H9 (cell line): ENCODE results near the gene BTLA. TPM values are rescaled to one million over a fixed set of nuclear protein-coding genes. Genes with fewer than 3 reads are reported as not detected.

ENCODE experiments used
- DNase-seq: peaks from one replicate; pipeline ENCODE4 v3.0.0-alpha.2; 2017
- H2AFZ ChIP-seq: one replicate; pipeline ENCODE4 v1.6.1; 2013; ENCODE audit warnings: mild to moderate bottlenecking, low read length, control low read depth, moderate library complexity
- H2AK5ac ChIP-seq: 2 replicates; pipeline ENCODE4 v1.6.1; 2013; ENCODE audit warnings: low read length, control low read depth, mixed read lengths; ENCODE audit not compliant: insufficient read length
- H2BK120ac ChIP-seq: one replicate; pipeline ENCODE4 v1.6.1; 2013; ENCODE audit warnings: low read depth, mild to moderate bottlenecking, low read length, control low read depth, inconsistent platforms; ENCODE audit not compliant: poor library complexity, severe bottlenecking
- H2BK12ac ChIP-seq: 2 replicates; pipeline ENCODE4 v1.6.1; 2013; ENCODE audit warnings: low read length, control low read depth, mixed read lengths, low read depth; ENCODE audit not compliant: insufficient read length
- H2BK15ac ChIP-seq: 2 replicates; pipeline ENCODE4 v1.6.1; 2013; ENCODE audit warnings: low read depth, low read length, control low read depth
- H2BK20ac ChIP-seq: one replicate; pipeline ENCODE4 v1.6.1; 2013; ENCODE audit warnings: low read depth, mild to moderate bottlenecking, low read length, control low read depth, inconsistent platforms; ENCODE audit not compliant: poor library complexity, severe bottlenecking
- H2BK5ac ChIP-seq: 2 replicates; pipeline ENCODE4 v1.6.1; 2013; ENCODE audit warnings: low read length, control low read depth, mixed read lengths; ENCODE audit not compliant: insufficient read length
- H3K14ac ChIP-seq: 2 replicates; pipeline ENCODE4 v1.6.1; 2013; ENCODE audit warnings: low read length, control low read depth; ENCODE audit not compliant: insufficient read depth
- H3K18ac ChIP-seq: 2 replicates; pipeline ENCODE4 v1.6.1; 2013; ENCODE audit warnings: low read depth, mild to moderate bottlenecking, mixed read lengths, low read length, control low read depth; ENCODE audit not compliant: insufficient read length
- H3K23ac ChIP-seq: 2 replicates; pipeline ENCODE4 v1.6.1; 2013; ENCODE audit warnings: low read length, control low read depth, mixed read lengths, low read depth; ENCODE audit not compliant: insufficient read length
- H3K23me2 ChIP-seq: 2 replicates; pipeline ENCODE4 v1.6.1; 2013; ENCODE audit warnings: low read depth, mild to moderate bottlenecking, mixed read lengths, low read length, control low read depth; ENCODE audit not compliant: insufficient read length, poor library complexity, severe bottlenecking
- H3K27ac ChIP-seq: 2 replicates; pipeline ENCODE4 v1.5.1; 2013; ENCODE audit warnings: low read length, control low read depth, mixed read lengths, low read depth; ENCODE audit not compliant: insufficient read length
- H3K27me3 ChIP-seq: 2 replicates; pipeline ENCODE4 v1.6.1; 2013; ENCODE audit warnings: low read length, control low read depth, inconsistent platforms; ENCODE audit not compliant: insufficient read depth
- H3K4ac ChIP-seq: 2 replicates; pipeline ENCODE4 v1.6.1; 2013; ENCODE audit warnings: low read depth, mild to moderate bottlenecking, control low read depth, inconsistent platforms, low read length, moderate library complexity
- H3K4me1 ChIP-seq: 2 replicates; pipeline ENCODE4 v1.6.1; 2013; ENCODE audit warnings: low read length, control low read depth, inconsistent platforms; ENCODE audit not compliant: insufficient read depth
- H3K4me2 ChIP-seq: 2 replicates; pipeline ENCODE4 v1.6.1; 2013; ENCODE audit warnings: low read length, control low read depth, mixed read lengths; ENCODE audit not compliant: insufficient read length, insufficient read depth
- H3K56ac ChIP-seq: 2 replicates; pipeline ENCODE4 v1.6.1; 2013; ENCODE audit warnings: low read depth, mild to moderate bottlenecking, mixed read lengths, low read length, control low read depth; ENCODE audit not compliant: insufficient read length
- H3K79me1 ChIP-seq: 2 replicates; pipeline ENCODE4 v1.6.1; 2013; ENCODE audit warnings: low read depth, mild to moderate bottlenecking, moderate library complexity, low read length, control low read depth, inconsistent platforms; ENCODE audit not compliant: insufficient read depth, poor library complexity, severe bottlenecking
- H3K79me2 ChIP-seq: 2 replicates; pipeline ENCODE4 v1.6.1; 2013; ENCODE audit warnings: low read length, control low read depth, inconsistent platforms; ENCODE audit not compliant: insufficient read depth
- H3K9ac ChIP-seq: 2 replicates; pipeline ENCODE4 v1.6.1; 2013; ENCODE audit warnings: low read length, control low read depth, mixed read lengths; ENCODE audit not compliant: insufficient read length; ENCODE audit errors: extremely low read depth
- H3K9me3 ChIP-seq: one replicate; pipeline ENCODE4 v1.6.1; 2013; ENCODE audit warnings: low read depth, low read length, inconsistent platforms; ENCODE audit not compliant: control insufficient read depth
- H3T11ph ChIP-seq: one replicate; pipeline ENCODE4 v1.6.1; 2013; ENCODE audit warnings: mild to moderate bottlenecking, low read length, control low read depth, inconsistent platforms
- H4K20me1 ChIP-seq: one replicate; pipeline ENCODE4 v1.6.1; 2013; ENCODE audit not compliant: control insufficient read depth, insufficient read length, insufficient read depth
- H4K5ac ChIP-seq: 2 replicates; pipeline ENCODE4 v1.6.1; 2013; ENCODE audit warnings: low read depth, mild to moderate bottlenecking, mixed read lengths, low read length, control low read depth; ENCODE audit not compliant: insufficient read length
- H4K8ac ChIP-seq: replicated peaks from 2 replicates; pipeline ENCODE4 v1.6.1; 2013; ENCODE audit warnings: low read length, control low read depth, mixed read lengths, low read depth; ENCODE audit not compliant: insufficient read length
- H4K91ac ChIP-seq: 2 replicates; pipeline ENCODE4 v1.6.1; 2013; ENCODE audit warnings: low read depth, mild to moderate bottlenecking, moderate library complexity, mixed read lengths, low read length, control low read depth; ENCODE audit not compliant: insufficient read length
- H3K27ac Mint-ChIP-seq, 3 experiments: 2 replicates in 2 of 3; 3 replicates in 1 of 3; pipeline ENCODE4 v1.8.0; 2020 to 2021; ENCODE audit warnings: mixed read lengths in 3 of 3, mild to moderate bottlenecking in 1 of 3, moderate library complexity in 1 of 3
- H3K27me3 Mint-ChIP-seq: 2 replicates; pipeline ENCODE4 v1.8.0; 2021; ENCODE audit warnings: low read depth, mild to moderate bottlenecking, moderate library complexity, mixed read lengths
- H3K36me3 Mint-ChIP-seq, 3 experiments: 2 replicates in 2 of 3; 3 replicates in 1 of 3; pipeline ENCODE4 v1.8.0; 2020 to 2021; ENCODE audit warnings: low read depth in 3 of 3, mixed read lengths in 3 of 3; ENCODE audit not compliant: insufficient read depth in 1 of 3
- H3K4me1 Mint-ChIP-seq, 2 experiments: 2 replicates each; pipeline ENCODE4 v1.8.0; 2020; ENCODE audit warnings: mixed read lengths in 2 of 2
- H3K4me3 Mint-ChIP-seq, 2 experiments: 2 replicates in 1 of 2; 3 replicates in 1 of 2; pipeline ENCODE4 v1.8.0; 2020 to 2021; ENCODE audit warnings: mild to moderate bottlenecking in 2 of 2, mixed read lengths in 2 of 2, moderate library complexity in 1 of 2
- H3K9me3 Mint-ChIP-seq, 2 experiments: 2 replicates in 1 of 2; 3 replicates in 1 of 2; pipeline ENCODE4 v1.8.0; 2020; ENCODE audit warnings: mild to moderate bottlenecking in 2 of 2, mixed read lengths in 2 of 2, moderate library complexity in 1 of 2
- CTCF ChIP-seq: fragments of 200-600 bp; sonication (generic); conservative IDR thresholded peaks from 3 replicates; pipeline ENCODE4 v1.8.0; 2021; ENCODE audit warnings: antibody characterized with exemption, mild to moderate bottlenecking
- WGBS: extraction: QIAGEN DNeasy Blood & Tissue Kit; methylation state at CpG from one replicate; pipeline ENCODE4 v1.1.7; 2013; ENCODE audit warnings: missing lambda C conversion rate, low lambda C conversion rate, mixed read lengths; ENCODE audit not compliant: insufficient read length; ENCODE audit errors: extremely low coverage; 5-methylcytosine and 5-hydroxymethylcytosine counted together
- total RNA-seq: library from RNA; stranded (reverse); gene quantifications from 2 replicates; pipeline ENCODE4 v1.2.1, GENCODE V29; 2021

BTLA gene
- total RNA-seq, 1 experiment from 2014 or later = not detected

GRCh38 chr3:112425382-112425781 lies 73.9 kb downstream of the BTLA start:
- H2BK5ac ChIP-seq = no peak overlapping the region
- no peaks in the 10 kb centered on the region for H3K79me1 ChIP-seq
- no peak overlapping the region for H2AFZ ChIP-seq
- H3K9ac ChIP-seq = no peak overlapping the region
- H3K4me1 Mint-ChIP-seq = peaks cover 30 to 34% of the 10 kb centered on the region in 2 experiments
- H3K4me1 ChIP-seq = no peaks in the 10 kb centered on the region
- no peak overlapping the region for H3K56ac ChIP-seq
- H2BK120ac ChIP-seq = no peak overlapping the region
- no peak for DNase-seq
- H4K8ac ChIP-seq = no peak overlapping the region
- H3T11ph ChIP-seq = no peak overlapping the region
- no peak overlapping the region for H2AK5ac ChIP-seq
- H3K4me2 ChIP-seq = peak overlapping the region; percentile 12
- no peak overlapping the region for H3K18ac ChIP-seq
- no peaks in the 10 kb centered on the region for H3K27me3 ChIP-seq
- no peak overlapping the region for H2BK15ac ChIP-seq
- no peak overlapping the region for H3K4me3 Mint-ChIP-seq
- H3K36me3 Mint-ChIP-seq = peaks cover 29 to 35% (median 30%) of the 10 kb centered on the region in 3 experiments
- H3K23me2 ChIP-seq = no peaks in the 10 kb centered on the region
- H2BK12ac ChIP-seq = no peak overlapping the region
- H3K14ac ChIP-seq = no peak overlapping the region
- no peak overlapping the region for H3K27ac ChIP-seq
- WGBS = no CpG with 5 or more reads among the region's 2 CpGs
- H4K20me1 ChIP-seq = no peaks in the 10 kb centered on the region
- no peak overlapping the region for H3K23ac ChIP-seq
- no peaks in the 10 kb centered on the region for H3K27me3 Mint-ChIP-seq
- H3K27ac Mint-ChIP-seq = peak overlapping the region in 1 of 3 experiments; percentile 10; a peak in 2 of 7 replicates
- peaks cover 21 to 31% of the 10 kb centered on the region in 2 experiments for H3K9me3 Mint-ChIP-seq
- no peak overlapping the region for H4K91ac ChIP-seq
- no peak overlapping the region for H4K5ac ChIP-seq
- H3K4ac ChIP-seq = no peak overlapping the region
- no peaks in the 10 kb centered on the region for H3K9me3 ChIP-seq
- no peak for TF ChIP-seq CTCF
- H3K79me2 ChIP-seq = peaks cover 2% of the 10 kb centered on the region; the same call in 1 of the 2 replicates
- H2BK20ac ChIP-seq = no peak overlapping the region
